Chondrocyte (in vitro differentiated cells): Measurements from ENCODE around the gene ZNF385B. TPM values are rescaled to one million over a fixed set of nuclear protein-coding genes. Genes with fewer than 3 reads are reported as not detected.

Experiments used
- DNase-seq: peaks from one replicate; pipeline ENCODE4 v3.0.0; 2021; ENCODE audit warnings: mixed read lengths, low spot score
- H3K27ac Mint-ChIP-seq: one replicate; pipeline ENCODE4 v1.8.0; 2021; ENCODE audit warnings: mild to moderate bottlenecking, moderate library complexity, mixed read lengths; ENCODE audit not compliant: unreplicated experiment
- H3K27me3 Mint-ChIP-seq: 2 replicates; pipeline ENCODE4 v1.8.0; 2021; ENCODE audit warnings: low read depth, mixed read lengths
- H3K36me3 Mint-ChIP-seq: 2 replicates; pipeline ENCODE4 v1.8.0; 2021; ENCODE audit warnings: low read depth, mixed read lengths
- H3K4me1 Mint-ChIP-seq: 2 replicates; pipeline ENCODE4 v1.8.0; 2021; ENCODE audit warnings: low read depth, mild to moderate bottlenecking, mixed read lengths
- H3K4me3 Mint-ChIP-seq: one replicate; pipeline ENCODE4 v1.8.0; 2021; ENCODE audit warnings: mild to moderate bottlenecking, moderate library complexity, mixed read lengths; ENCODE audit not compliant: unreplicated experiment
- H3K9me3 Mint-ChIP-seq: 2 replicates; pipeline ENCODE4 v1.8.0; 2021; ENCODE audit warnings: low read depth, mixed read lengths
- total RNA-seq: library from RNA; stranded (reverse); gene quantifications from 3 replicates; pipeline ENCODE4 v1.2.1, GENCODE V29; 2021
- TF ChIP-seq, protein P1 (sequence below): fragments of 200-600 bp; sonication (generic); IDR thresholded peaks from 2 replicates; pipeline ENCODE4 v1.5.0; 2021; ENCODE audit warnings: antibody characterized with exemption, mild to moderate bottlenecking, moderate library complexity

ZNF385B gene
- total RNA-seq, 1 donor from 2014 or later, result 0.25 TPM

DNA sequence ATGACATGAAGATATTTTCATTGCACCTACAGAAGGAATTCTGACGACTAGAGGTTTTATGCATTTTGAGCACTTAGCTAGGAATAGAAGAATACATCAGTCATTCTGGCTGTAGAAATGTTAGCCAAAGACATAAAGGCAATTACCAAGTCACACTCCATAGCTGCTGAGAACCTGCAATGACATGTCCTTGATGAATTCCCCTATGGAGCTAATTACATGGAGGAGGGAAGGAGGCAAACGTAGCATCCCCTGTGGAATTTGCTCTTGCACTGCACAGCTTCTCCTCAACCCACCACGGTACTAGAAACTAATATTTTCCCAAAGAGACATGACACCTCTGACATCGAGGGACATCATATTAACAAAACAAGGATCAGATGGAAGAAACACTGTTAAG is 422.8 kb downstream of the ZNF385B start:
- peaks cover 12% of the 10 kb centered on the region for H3K4me1 Mint-ChIP-seq
- DNase-seq, result no peak
- H3K4me3 Mint-ChIP-seq, result no peak overlapping the region
- no peaks in the 10 kb centered on the region for H3K36me3 Mint-ChIP-seq
- no peaks in the 10 kb centered on the region for H3K27me3 Mint-ChIP-seq
- H3K9me3 Mint-ChIP-seq, result peaks cover 3% of the 10 kb centered on the region
- TF ChIP-seq, protein P1, sequence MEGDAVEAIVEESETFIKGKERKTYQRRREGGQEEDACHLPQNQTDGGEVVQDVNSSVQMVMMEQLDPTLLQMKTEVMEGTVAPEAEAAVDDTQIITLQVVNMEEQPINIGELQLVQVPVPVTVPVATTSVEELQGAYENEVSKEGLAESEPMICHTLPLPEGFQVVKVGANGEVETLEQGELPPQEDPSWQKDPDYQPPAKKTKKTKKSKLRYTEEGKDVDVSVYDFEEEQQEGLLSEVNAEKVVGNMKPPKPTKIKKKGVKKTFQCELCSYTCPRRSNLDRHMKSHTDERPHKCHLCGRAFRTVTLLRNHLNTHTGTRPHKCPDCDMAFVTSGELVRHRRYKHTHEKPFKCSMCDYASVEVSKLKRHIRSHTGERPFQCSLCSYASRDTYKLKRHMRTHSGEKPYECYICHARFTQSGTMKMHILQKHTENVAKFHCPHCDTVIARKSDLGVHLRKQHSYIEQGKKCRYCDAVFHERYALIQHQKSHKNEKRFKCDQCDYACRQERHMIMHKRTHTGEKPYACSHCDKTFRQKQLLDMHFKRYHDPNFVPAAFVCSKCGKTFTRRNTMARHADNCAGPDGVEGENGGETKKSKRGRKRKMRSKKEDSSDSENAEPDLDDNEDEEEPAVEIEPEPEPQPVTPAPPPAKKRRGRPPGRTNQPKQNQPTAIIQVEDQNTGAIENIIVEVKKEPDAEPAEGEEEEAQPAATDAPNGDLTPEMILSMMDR, result no peak
- H3K27ac Mint-ChIP-seq, result no peak overlapping the region

DNA sequence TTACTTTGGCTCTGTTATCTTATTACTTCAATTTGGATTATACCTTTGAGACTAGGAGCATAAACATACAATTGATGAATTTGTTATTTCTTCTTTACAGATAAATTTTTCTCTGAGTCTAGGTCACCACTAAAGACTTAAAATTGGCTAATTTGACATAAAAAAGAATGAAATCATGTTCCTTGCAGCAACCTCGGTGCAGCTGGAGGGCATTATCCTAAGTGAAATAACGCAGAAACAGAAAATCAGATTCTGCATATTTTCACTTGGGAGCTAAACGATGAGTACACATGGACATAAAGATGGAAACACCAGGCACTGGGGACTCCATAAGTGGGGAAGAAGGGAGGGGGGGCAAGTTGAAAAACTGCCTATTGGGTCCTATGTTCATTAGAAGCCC is 424.0 kb downstream of the ZNF385B start:
- no peak for DNase-seq
- Mint-ChIP-seq H3K27me3 (no peaks in the 10 kb centered on the region), H3K4me3 (no peak overlapping the region), H3K9me3 (peaks cover 3% of the 10 kb centered on the region), H3K36me3 (no peaks in the 10 kb centered on the region), H3K27ac (no peak overlapping the region), H3K4me1 (no peaks in the 10 kb centered on the region)
- TF ChIP-seq, protein P1, result no peak

DNA sequence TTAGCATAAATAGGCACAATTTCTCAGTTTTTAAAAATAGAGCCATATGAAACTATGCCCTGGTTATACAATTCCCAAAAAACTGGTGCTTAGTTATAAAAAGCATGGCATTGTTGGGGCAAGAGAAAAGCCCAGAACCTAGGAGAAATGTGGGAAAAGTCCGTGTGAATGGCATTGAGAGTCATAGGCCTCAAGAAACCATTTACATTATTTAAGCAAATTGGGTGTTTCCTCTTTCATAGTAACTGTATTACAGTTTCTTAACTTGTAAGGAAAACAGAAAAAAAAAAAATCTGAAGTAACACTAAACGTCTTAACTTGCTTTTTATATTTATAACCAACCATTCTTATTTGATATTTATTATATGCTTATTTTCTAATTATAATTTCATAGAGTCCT is 425.8 kb downstream of the ZNF385B start:
- TF ChIP-seq, protein P1, result no peak
- H3K4me3 Mint-ChIP-seq, result no peak overlapping the region
- no peaks in the 10 kb centered on the region for H3K27me3 Mint-ChIP-seq
- H3K36me3 Mint-ChIP-seq, result no peaks in the 10 kb centered on the region
- H3K9me3 Mint-ChIP-seq, result no peaks in the 10 kb centered on the region
- DNase-seq, result no peak
- H3K27ac Mint-ChIP-seq, result no peak overlapping the region
- H3K4me1 Mint-ChIP-seq, result no peaks in the 10 kb centered on the region

DNA sequence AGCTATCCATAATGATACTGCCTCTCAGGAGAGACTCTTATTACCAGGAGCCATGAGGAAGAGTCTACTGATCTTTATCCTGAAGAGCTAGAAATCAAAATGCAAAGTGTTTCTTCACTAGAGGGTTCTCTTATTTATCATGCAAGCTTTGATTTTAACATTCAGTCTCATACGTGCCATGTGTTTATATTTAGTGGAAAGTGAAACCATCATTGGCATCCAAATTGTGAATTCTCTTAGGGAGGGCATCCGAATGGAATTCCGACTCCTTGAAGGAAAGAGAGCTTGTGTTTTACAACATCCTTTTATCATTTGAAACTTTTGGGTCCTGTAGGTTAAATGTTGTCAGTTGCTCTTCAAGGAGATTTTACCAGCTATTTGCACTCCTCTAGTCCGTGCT is 426.4 kb downstream of the ZNF385B start:
- Mint-ChIP-seq H3K27me3 (no peaks in the 10 kb centered on the region), H3K4me1 (no peaks in the 10 kb centered on the region), H3K4me3 (no peak overlapping the region), H3K36me3 (no peaks in the 10 kb centered on the region), H3K9me3 (no peaks in the 10 kb centered on the region), H3K27ac (no peak overlapping the region)
- no peak for DNase-seq
- TF ChIP-seq, protein P1, result no peak

DNA sequence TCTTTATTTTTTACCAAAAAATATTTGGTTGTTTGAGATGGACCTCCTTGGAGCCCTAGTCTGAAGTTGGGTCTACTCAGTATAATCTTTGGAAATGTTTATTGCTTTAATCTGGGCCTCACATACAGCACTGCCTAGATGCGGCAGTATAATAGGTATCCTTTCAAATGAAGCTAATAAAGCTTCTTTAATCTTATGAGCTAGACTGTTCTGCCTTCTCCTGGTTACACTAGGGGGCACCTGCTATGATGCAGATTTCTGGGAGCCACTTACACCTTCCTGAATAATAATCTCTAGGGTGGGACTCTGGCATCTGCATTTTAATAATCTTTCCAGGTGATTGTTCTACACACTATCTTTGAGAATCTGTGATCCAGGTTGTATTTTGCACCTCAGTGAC is 427.1 kb downstream of the ZNF385B start:
- no peaks in the 10 kb centered on the region for H3K9me3 Mint-ChIP-seq
- H3K36me3 Mint-ChIP-seq, result no peaks in the 10 kb centered on the region
- no peaks in the 10 kb centered on the region for H3K27me3 Mint-ChIP-seq
- DNase-seq, result no peak
- H3K4me1 Mint-ChIP-seq, result peaks cover under 1% of the 10 kb centered on the region
- TF ChIP-seq, protein P1, result no peak
- no peak overlapping the region for H3K27ac Mint-ChIP-seq
- H3K4me3 Mint-ChIP-seq, result no peak overlapping the region
